Measurements from ENCODE around the gene KRTAP5-1.
A peak's percentile ranks its signal among the peaks of the same experiment; 100 is the strongest.

KRTAP5-1 gene

GRCh38 chr11:1571760-1572196, 13.3 kb downstream of the KRTAP5-1 start:
- no peak for DNase-seq (ENCODE audit: low read depth)

- no peak for DNase-seq (ENCODE audit: low read depth)
Observed at GRCh38 chr11:1570896-1571759, 14.0 kb downstream of the KRTAP5-1 start.

- no peak for DNase-seq (ENCODE audit: low read depth)
Observed at GRCh38 chr11:1570531-1570895, 14.6 kb downstream of the KRTAP5-1 start.

GRCh38 chr11:1570001-1570453, 15.1 kb downstream of the KRTAP5-1 start:
- DNase-seq (ENCODE audit: low read depth): no peak

GRCh38 chr11:1569251-1569780, 15.8 kb downstream of the KRTAP5-1 start:
- no peak for DNase-seq (ENCODE audit: low read depth)

GRCh38 chr11:1568441-1568911, 16.6 kb downstream of the KRTAP5-1 start:
- DNase-seq (ENCODE audit: low read depth): no peak

- DNase-seq (ENCODE audit: low read depth): no peak
Observed at GRCh38 chr11:1567721-1568100, 17.4 kb downstream of the KRTAP5-1 start.

GRCh38 chr11:1567052-1567720, 17.9 kb downstream of the KRTAP5-1 start:
- DNase-seq (ENCODE audit: low read depth): no peak

- DNase-seq (ENCODE audit: low read depth): no peak
Observed at GRCh38 chr11:1566381-1567051, 18.6 kb downstream of the KRTAP5-1 start.

GRCh38 chr11:1565904-1566247, 19.2 kb downstream of the KRTAP5-1 start:
- DNase-seq (ENCODE audit: low read depth): no peak

- no peak for DNase-seq (ENCODE audit: low read depth)
Observed at GRCh38 chr11:1565173-1565903, 19.7 kb downstream of the KRTAP5-1 start.

- peak; percentile 18 for DNase-seq (ENCODE audit: low read depth)
Observed at GRCh38 chr11:1564535-1565172, 20.4 kb downstream of the KRTAP5-1 start.

GRCh38 chr11:1563697-1564534, 21.2 kb downstream of the KRTAP5-1 start:
- no peak for DNase-seq (ENCODE audit: low read depth)

GRCh38 chr11:1563149-1563638, 21.9 kb downstream of the KRTAP5-1 start:
- no peak for DNase-seq (ENCODE audit: low read depth)

GRCh38 chr11:1562469-1563148, 22.5 kb downstream of the KRTAP5-1 start:
- no peak for DNase-seq (ENCODE audit: low read depth)

- DNase-seq (ENCODE audit: low read depth): no peak
Observed at GRCh38 chr11:1561955-1562354, 23.1 kb downstream of the KRTAP5-1 start.

GRCh38 chr11:1561266-1561665, 23.8 kb downstream of the KRTAP5-1 start:
- DNase-seq (ENCODE audit: low read depth): no peak

GRCh38 chr11:1560649-1561251, 24.3 kb downstream of the KRTAP5-1 start:
- no peak for DNase-seq (ENCODE audit: low read depth)

- no peak for DNase-seq (ENCODE audit: low read depth)
Observed at GRCh38 chr11:1560002-1560648, 25.0 kb downstream of the KRTAP5-1 start.

Measured in stromal cell of bone marrow (primary cell).